ENCODE results near the gene LBHD2. TPM values are rescaled to one million over a fixed set of nuclear protein-coding genes. Genes with fewer than 3 reads are reported as not detected.

The LBHD2 gene
- total and polyA plus RNA-seq, 4 donors: 0.47 to 0.53 TPM; not detected in 2

GRCh38 chr14:103057372-103058163 is 26.4 kb upstream of the LBHD2 start, which contains the start of gene CDC42BPB:
Gene CDC42BPB (minus strand): TSS chr14:103057549. CDS start chr14:103057173, 376 bp downstream.
- Histone ChIP-seq H3K27ac (ENCODE audit: low read depth in 1 of 2, low read length in 2 of 2) (peak within 1 kb of the TSS; percentile 87 to 97), H3K27me3 (ENCODE audit: control insufficient read depth in 4 of 4, insufficient read depth in 4 of 4, low read length in 3 of 4) (no peaks in the 10 kb centered on the region), H3K9ac (ENCODE audit: low read depth in 1 of 2, low read length in 2 of 2) (peak within 1 kb of the TSS in 1 of 2 donors; percentile 66), H3K4me3 (ENCODE audit: low read depth in 1 of 3, low read length in 3 of 3) (peak within 1 kb of the TSS; percentile 91 to 97 (median 95)), H3K36me3 (ENCODE audit: control insufficient read depth in 4 of 4, insufficient read depth in 3 of 4, low read depth in 1 of 4, low read length in 3 of 4) (no peaks in the 10 kb centered on the region), H3K9me3 (ENCODE audit: control insufficient read depth in 4 of 4, low read length in 3 of 4) (no peaks in the 10 kb centered on the region), H3K4me1 (ENCODE audit: control insufficient read depth in 4 of 4, insufficient read depth in 4 of 4, low read length in 3 of 4) (peaks cover 9 to 41% (median 28%) of the 10 kb centered on the region in 4 donors)
- peak; percentile 78 for DNase-seq (ENCODE audit: low spot score)
- TF ChIP-seq CTCF (IDR thresholded peaks at IDR 0.05; ENCODE audit: low read depth, low read length, missing input control) (peak; percentile 9), FOXA1 (IDR thresholded peaks at IDR 0.05) (no peak)
- WGBS: 2% methylated on average over 113 of the region's 113 CpGs

DNA sequence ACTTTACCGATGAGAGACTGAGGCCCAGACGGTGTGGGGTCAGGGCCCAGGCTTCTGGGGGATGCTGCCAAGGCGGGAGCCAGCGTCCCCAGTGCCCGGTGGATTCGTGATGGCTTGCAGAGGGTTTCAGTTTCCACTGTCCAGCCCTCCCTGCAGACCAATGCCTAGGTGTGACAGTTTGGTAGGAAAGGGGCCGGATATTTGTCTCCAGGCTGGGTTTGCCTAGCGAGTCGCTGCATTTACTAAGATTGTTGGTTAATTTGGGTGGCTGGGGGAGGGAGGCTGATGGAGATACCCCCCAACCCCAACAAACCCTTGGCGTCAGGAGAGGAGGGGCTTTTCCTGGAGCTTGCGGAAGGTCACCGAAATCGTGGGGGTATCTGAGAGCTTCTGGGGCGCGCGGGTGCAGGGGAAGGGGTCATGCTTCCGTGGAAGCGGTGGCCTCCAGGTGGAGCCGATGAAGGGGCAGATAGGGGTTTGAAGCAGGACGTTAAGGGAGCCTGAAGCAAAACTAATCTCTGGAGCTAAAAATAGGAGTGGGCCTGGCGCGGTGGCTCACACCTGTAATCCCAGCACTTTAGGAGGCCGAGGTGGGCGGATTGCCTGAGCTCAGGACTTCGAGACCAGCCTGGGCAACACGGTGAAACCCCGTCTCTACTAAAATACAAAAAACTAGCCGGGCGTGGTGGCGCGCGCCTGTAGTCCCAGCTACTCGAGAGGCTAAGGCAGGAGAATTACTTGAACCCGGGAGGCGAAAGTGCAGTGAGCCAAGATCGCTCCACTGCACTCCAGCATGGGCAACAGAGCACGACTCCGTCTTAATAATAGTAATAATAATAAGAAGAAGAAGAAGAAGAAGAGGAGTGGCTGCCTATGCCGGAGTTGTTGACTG is 25.6 kb upstream of the LBHD2 start:
- 51% methylated on average over 39 of the region's 39 CpGs for WGBS
- peak overlapping the region; percentile 56 to 97 (median 81) for H3K4me3 ChIP-seq (ENCODE audit: low read depth in 1 of 3, low read length in 3 of 3)
- H3K4me1 ChIP-seq (ENCODE audit: control insufficient read depth in 4 of 4, insufficient read depth in 4 of 4, low read length in 3 of 4): peaks cover 9 to 37% (median 26%) of the 10 kb centered on the region in 4 donors
- H3K27ac ChIP-seq (ENCODE audit: low read depth in 1 of 2, low read length in 2 of 2): peak overlapping the region; percentile 44 to 79
- H3K9me3 ChIP-seq (ENCODE audit: control insufficient read depth in 4 of 4, low read length in 3 of 4): no peaks in the 10 kb centered on the region
- TF ChIP-seq NR2F2 (IDR thresholded peaks at IDR 0.05) (no peak), HNF4A (conservative IDR thresholded peaks at IDR 0.05) (no peak), SP1 (IDR thresholded peaks at IDR 0.05) (no peak)
- H3K9ac ChIP-seq (ENCODE audit: low read depth in 1 of 2, low read length in 2 of 2): peak overlapping the region in 1 of 2 donors; percentile 66
- no peaks in the 10 kb centered on the region for H3K27me3 ChIP-seq (ENCODE audit: control insufficient read depth in 4 of 4, insufficient read depth in 4 of 4, low read length in 3 of 4)
- H3K36me3 ChIP-seq (ENCODE audit: control insufficient read depth in 4 of 4, insufficient read depth in 3 of 4, low read depth in 1 of 4, low read length in 3 of 4): no peaks in the 10 kb centered on the region
- no peak for DNase-seq (ENCODE audit: low spot score)

- Histone ChIP-seq H3K27me3 (ENCODE audit: control insufficient read depth in 4 of 4, insufficient read depth in 4 of 4, low read length in 3 of 4) (no peaks in the 10 kb centered on the region), H3K4me1 (ENCODE audit: control insufficient read depth in 4 of 4, insufficient read depth in 4 of 4, low read length in 3 of 4) (peaks cover 8 to 31% (median 23%) of the 10 kb centered on the region in 4 donors), H3K9me3 (ENCODE audit: control insufficient read depth in 4 of 4, low read length in 3 of 4) (no peaks in the 10 kb centered on the region), H3K4me3 (ENCODE audit: low read depth in 1 of 3, low read length in 3 of 3) (no peak overlapping the region), H3K9ac (ENCODE audit: low read depth in 1 of 2, low read length in 2 of 2) (no peak overlapping the region), H3K27ac (ENCODE audit: low read depth in 1 of 2, low read length in 2 of 2) (no peak overlapping the region), H3K36me3 (ENCODE audit: control insufficient read depth in 4 of 4, insufficient read depth in 3 of 4, low read depth in 1 of 4, low read length in 3 of 4) (no peaks in the 10 kb centered on the region)
- 87% methylated on average over 5 of the region's 5 CpGs for WGBS
- DNase-seq (ENCODE audit: low spot score): no peak
- no peak for TF ChIP-seq RAD21 (IDR thresholded peaks at IDR 0.05)
- no peak for TF ChIP-seq FOXA2 (IDR thresholded peaks at IDR 0.05)
- TF ChIP-seq JUND (IDR thresholded peaks at IDR 0.05): no peak
- no peak for TF ChIP-seq HNF4A (conservative IDR thresholded peaks at IDR 0.05)
- TF ChIP-seq SP1 (IDR thresholded peaks at IDR 0.05): no peak
- no peak for TF ChIP-seq GABPA (IDR thresholded peaks at IDR 0.05 in 1 of 2, conservative IDR thresholded peaks at IDR 0.05 in 1 of 2)
- TF ChIP-seq, protein P1, sequence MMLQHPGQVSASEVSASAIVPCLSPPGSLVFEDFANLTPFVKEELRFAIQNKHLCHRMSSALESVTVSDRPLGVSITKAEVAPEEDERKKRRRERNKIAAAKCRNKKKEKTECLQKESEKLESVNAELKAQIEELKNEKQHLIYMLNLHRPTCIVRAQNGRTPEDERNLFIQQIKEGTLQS (IDR thresholded peaks at IDR 0.05): no peak
- TF ChIP-seq EGR1 (IDR thresholded peaks at IDR 0.05; ENCODE audit: low read depth in 2 of 2): no peak
- no peak for TF ChIP-seq MAX (IDR thresholded peaks at IDR 0.05)
- TF ChIP-seq, protein P2, sequence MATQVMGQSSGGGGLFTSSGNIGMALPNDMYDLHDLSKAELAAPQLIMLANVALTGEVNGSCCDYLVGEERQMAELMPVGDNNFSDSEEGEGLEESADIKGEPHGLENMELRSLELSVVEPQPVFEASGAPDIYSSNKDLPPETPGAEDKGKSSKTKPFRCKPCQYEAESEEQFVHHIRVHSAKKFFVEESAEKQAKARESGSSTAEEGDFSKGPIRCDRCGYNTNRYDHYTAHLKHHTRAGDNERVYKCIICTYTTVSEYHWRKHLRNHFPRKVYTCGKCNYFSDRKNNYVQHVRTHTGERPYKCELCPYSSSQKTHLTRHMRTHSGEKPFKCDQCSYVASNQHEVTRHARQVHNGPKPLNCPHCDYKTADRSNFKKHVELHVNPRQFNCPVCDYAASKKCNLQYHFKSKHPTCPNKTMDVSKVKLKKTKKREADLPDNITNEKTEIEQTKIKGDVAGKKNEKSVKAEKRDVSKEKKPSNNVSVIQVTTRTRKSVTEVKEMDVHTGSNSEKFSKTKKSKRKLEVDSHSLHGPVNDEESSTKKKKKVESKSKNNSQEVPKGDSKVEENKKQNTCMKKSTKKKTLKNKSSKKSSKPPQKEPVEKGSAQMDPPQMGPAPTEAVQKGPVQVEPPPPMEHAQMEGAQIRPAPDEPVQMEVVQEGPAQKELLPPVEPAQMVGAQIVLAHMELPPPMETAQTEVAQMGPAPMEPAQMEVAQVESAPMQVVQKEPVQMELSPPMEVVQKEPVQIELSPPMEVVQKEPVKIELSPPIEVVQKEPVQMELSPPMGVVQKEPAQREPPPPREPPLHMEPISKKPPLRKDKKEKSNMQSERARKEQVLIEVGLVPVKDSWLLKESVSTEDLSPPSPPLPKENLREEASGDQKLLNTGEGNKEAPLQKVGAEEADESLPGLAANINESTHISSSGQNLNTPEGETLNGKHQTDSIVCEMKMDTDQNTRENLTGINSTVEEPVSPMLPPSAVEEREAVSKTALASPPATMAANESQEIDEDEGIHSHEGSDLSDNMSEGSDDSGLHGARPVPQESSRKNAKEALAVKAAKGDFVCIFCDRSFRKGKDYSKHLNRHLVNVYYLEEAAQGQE (IDR thresholded peaks at IDR 0.05): no peak
- TF ChIP-seq ZBTB33 (IDR thresholded peaks at IDR 0.05): no peak
- no peak for TF ChIP-seq FOXA1 (IDR thresholded peaks at IDR 0.05)
Observed at GRCh38 chr14:103059556-103059955, 24.5 kb upstream of the LBHD2 start.
